Stimulated activated CD4-positive, alpha-beta T cell treated with anti-CD3 and anti-CD28 coated beads, TNF-alpha, amount 100 ng/mL, for 4 hours (primary cell): ENCODE measurements around the gene PDIA2.
"Not testable (repeated sequence)": the region's sequence is repeated elsewhere in the genome, so short reads cannot be mapped to it uniquely, and the experiment has no call there.

ENCODE experiments used
- DNase-seq, 3 experiments: peaks; one replicate each; pipeline ENCODE4 v3.0.0-alpha.2; 2020; ENCODE audit warnings: low read depth in 3 of 3

PDIA2 gene

GRCh38 chr16:263182-263774, 19.7 kb upstream of the PDIA2 start:
- DNase-seq, result no peak

DNA sequence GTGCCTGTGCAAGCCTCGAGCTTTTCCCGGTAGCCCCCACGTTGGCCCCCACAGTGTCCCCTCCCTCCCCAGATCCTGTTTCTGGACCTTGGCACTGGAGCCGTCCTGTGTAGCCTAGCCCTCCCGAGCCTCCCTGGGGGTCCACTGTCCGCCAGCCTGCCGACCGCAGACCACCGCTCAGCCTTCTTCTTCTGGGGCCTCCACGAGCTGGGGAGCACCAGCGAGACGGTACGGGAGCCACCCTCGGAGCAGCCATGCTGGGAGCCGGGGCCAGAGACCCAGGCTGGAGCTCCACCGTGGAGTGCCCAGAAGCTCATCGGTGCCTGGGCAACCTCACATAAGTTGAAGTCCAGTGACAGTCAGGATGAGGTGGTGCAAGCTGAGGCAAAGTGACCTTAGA, 19.0 kb upstream of the PDIA2 start:
- DNase-seq, result no peak

DNA sequence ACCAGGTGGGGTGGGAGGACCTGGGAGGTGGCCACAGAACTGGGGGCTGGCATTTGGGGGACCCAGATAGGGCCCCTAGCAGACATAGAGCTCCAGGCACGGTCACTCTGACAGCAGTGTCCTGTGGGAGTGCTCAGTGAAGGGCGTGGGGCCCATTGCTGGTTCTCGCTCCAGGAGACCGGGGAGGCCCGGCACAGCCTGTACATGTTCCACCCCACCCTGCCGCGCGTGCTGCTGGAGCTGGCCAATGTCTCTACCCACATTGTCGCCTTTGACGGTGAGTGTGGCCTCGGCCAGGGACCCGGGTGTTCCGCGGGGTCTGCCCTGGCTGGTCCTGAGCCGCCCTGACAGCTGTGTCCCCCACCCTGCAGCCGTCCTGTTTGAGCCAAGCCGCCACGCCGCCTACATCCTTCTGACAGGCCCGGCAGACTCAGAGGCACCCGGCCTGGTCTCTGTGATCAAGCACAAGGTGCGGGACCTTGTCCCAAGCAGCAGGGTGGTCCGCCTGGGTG, 18.5 kb upstream of the PDIA2 start:
- DNase-seq, result no peak

DNA sequence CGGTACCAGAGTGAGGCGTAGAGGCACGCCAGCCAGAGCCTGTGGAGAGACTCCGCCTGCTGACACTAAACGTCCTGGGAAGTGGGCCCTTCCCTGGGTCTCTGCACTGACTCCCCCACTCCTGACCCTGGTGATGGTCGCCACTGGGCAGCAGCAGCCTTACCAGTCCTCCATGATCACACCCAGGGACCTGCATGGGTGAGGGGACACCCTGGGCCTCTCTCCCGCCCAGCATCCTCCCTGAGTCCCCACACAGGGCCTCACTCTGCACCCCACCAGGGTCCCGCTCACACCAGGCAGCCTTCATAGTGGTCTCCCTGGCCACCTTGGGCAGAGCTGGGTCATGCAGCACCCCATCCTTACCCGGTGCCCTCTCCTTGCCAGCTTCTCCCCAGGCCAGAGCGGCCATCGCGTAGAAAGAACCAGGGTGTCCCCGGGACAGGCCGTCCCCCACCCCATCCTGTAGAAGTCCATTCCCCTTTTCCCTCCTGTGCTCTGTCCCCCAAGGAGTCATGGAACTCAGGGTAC, 17.9 kb upstream of the PDIA2 start:
- no peak for DNase-seq

DNA sequence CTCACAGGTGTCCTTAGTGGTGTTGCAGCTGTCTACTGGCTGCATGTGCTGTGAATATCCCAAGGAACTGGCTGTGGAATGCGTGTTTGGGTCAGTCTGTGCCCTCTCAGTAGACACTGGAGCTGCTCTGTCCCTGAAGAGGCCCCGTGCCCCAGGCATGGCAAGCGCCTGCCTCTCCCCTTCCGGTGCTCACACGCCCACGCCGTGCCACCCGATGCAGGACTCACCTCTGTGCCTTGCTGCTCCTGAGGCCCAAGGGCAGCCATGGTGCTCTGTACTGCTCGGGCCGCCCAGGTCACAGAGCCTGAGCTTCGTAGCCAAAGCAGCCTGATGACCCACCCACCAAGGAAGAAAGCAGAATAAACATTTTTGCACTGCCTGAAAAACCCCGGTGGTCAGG, 17.3 kb upstream of the PDIA2 start:
- no peak for DNase-seq

- DNase-seq, result no peak
Measured at GRCh38 chr16:266258-267164, 16.5 kb upstream of the PDIA2 start.

DNA sequence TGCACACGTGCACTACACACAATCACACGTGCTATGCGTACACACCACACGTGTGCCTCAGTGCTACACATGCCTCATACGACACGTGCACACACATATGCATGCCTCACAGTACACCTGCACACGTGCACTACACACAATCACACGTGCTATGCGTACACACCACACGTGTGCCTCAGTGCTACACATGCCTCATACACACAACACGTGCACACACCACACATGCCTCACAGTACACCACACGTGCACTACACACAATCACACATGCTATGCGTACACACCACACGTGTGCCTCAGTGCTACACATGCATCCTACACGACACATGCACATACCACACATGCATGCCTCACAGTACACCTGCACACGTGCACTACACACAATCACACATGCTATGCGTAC, 15.4 kb upstream of the PDIA2 start:
- DNase-seq, result not testable (repeated sequence)

DNA sequence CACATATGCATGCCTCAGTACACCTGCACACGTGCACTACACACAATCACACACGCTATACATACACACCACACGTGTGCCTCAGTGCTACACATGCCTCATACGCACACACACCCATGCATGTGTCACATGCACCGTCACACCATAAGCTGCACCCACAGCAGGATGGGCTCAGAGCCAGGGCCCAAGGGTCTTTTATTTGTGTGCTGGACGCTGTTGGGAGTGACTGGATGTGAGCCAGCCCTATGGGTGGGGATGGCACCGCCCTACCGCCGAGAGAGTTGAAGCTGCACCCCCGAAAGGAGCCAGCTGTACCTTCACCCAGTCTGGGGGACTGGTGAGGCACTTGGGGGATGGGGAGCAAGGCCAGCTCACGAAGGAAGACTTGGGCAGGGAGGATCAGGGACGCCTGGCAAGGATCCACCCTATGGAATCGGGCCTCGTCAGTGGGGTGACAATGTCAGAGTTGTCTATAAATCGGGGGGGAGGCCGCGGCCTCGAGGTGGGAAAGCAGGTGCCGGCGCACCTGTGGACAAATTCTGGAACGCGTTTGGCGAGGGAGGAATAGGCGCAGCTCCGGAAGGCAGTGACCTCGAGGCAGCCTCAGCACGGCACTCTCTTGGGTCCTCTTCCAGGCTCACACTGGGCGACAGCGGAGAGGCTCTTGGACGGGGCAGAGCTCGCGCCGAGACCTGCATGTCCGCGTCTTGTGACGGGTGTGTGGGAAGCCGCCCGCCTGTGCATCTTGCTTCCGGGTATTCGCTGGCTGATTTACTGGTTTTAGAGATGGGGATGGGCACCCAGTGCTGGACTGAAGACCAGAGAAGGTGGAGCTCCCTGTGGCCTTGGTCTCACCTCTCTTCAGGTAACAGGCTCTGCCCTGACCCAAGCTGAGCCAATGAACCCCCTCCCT, 14.6 kb upstream of the PDIA2 start:
- DNase-seq, result no peak

DNA sequence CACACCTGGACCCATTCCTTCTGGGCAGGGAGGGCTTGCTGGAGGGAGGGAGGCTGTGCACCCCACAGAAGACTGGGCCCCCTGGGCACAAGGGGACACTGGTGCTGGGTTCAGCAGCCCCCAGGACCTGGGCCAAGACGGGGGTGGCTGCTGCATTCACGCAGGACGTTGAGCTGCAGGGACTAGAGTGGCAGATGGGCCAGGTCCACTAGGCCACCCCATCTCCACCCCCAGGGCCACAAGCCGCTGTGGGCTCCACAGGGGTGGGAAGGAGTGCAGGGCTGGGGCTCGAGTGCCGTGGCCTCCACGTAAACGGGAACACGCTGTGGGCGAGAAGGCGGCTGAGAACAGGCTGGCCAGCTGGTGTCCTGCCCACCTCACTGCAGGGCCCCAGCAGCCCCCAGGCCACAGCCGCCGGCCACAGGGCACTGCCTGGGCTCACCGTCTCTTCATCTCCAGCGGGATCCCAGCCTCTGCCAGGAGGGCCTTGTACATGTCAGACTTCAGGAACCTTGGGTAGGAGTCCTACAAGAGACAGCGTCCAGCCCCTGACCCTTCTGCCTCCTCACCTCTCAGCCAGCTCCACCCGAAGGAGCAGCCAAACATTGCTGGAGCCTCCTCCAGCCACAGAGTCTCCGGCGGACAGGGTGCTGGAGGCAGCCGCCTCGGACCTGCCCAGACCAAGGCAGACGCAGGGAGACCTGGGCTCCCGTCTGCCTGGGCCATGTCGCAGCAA, 13.7 kb upstream of the PDIA2 start:
- DNase-seq, result no peak

DNA sequence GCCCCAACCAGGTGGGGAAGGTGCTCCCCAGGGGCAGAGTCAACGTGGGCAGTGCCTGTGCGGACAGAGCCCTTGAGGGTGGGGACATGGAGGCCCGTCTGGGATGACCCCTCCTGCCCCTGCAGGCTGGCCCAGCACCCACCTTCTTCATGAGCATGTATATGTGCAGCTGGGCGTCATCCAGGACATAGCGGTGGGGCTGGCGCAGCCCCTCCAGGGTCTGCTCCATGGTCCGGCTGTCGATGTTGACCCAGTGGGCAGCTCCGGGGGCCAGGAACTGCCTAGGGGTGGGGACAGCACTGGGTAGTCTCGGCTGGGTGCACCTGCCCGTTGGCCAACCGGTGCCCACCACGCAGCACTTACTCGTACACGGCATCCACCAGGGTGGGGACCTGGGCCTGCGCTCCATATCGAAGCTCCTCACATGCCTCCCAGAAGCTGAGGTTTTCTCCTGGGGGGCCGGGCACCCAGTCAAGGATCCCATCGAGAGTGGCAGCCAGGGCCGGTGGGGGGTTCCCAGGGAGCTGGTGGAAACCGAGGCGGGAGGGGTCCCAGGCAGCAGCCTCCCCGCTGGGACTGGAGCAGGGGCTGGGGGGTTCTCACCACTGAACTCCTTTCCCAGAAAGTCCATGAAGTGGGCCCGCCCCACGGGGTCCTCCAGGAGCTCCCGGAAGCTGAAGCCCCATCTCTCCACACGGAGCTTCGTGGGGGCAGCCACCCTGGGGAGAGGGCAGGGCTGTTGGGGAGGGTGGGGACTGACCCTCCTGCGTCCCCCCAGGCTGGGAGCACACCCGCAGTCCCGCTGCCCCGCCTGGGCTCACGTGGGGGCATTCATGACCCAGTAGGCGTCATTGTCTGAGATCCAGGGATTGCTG, 12.3 kb upstream of the PDIA2 start:
- no peak for DNase-seq

DNA sequence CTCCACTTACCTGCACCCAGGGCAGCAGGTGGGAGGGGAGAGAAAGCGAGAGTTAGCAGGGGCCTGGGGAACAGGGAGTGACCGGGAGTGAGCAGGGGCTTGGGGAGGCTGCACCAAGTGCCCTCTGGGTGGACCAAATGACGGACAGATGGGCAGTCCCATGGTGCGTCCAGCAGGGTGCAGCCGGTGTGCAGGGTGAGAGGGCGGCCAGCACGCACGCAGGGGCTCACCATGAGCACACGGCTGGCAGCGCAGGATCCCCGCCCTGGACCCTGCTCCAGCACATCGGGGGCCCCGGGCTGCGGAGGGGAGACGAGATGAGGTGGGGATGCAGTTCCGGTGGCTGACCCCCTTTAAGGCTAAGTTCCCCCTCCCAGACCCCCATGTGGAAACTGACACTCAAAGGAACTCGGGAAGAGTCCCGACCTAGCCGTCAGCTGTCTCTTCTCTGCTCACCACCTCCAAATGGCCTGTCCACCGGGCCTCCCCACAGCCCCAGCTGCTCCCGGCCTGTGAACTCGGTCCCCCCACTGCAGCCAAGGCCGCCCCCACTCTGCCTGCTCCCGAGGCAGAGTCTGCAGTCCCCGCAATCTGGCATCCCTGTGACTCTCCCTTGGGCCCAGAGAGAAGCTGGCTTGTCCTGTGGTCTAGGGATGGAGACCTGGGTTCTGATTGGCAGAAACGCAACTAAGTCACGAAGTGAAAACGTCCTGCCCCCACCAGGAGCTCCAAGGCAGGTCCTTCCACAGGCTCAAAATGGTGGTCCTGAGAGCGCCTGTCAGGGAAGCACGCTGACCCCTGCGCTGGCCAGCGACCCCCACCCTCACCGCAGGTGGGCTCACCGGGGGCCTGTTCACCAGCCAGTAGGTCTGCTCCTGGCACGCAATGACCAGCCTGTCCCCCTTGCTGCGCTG, 10.1 kb upstream of the PDIA2 start:
- no peak for DNase-seq

- no peak for DNase-seq
Measured at GRCh38 chr16:273547-274421, 9.2 kb upstream of the PDIA2 start.

- no peak for DNase-seq
Measured at GRCh38 chr16:275041-275641, 7.8 kb upstream of the PDIA2 start.

DNA sequence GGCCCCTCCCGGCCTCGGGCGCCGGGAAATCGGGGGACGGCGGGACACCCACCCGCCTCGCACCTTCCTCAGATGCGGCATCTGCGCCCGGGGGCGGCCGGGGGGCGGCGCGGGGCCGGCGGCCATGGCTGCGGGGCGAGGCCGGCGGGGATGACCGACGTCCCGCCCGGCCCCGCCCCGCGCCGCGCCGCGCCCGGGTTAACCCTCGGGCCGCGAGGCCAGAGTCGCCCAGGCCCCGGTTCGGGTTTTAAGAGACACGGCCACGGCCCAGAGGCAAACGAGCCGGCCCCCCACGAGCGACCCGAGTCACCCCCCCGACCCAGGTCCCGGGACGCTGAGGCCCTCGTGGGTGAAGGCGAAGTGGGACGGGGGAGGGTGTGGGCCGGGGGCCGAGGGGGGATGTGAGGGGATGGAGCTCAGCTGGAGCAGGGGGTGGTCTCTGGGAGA, 7.2 kb upstream of the PDIA2 start, which contains the start of gene RGS11:
RGS11 (minus strand) TSS at position 159 of the 447 bp plus-strand sequence; CDS start at position 126, 33 bp downstream.
- no peak for DNase-seq

DNA sequence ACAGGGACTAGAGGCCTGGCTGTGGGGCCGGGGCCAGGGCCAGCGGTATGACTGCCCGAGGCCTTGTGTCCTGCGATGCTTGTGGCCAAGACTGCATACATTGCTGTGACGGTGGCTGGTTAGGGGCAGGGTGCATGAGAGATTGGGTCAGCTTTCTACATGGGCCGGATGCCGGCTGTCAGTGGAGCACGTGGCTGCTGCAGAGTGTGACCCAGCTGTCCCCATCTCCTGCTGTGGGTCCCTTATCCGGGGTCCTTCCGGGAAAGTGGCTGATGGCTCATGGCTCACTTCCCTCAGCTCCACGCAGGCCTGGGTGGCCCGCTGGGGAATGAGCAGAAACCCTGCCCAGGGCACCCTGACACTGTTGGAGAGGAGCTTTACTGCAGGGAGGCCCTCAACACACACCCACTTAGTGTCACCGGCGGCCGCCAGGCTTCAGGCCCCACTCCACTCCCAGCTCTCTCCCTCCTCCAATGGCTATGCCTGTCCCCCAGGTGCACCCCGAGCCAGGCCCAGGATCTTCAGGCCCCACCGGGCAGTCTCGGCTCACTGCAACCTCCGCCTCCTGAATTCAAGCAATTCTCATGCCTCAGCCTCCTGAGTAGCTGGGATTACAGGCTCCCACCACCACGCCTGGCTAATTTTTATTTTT, 6.4 kb upstream of the PDIA2 start:
- no peak for DNase-seq

GRCh38 chr16:278863-279366, 4.0 kb upstream of the PDIA2 start:
- no peak for DNase-seq

- DNase-seq, result no peak
Measured at GRCh38 chr16:279531-279930, 3.4 kb upstream of the PDIA2 start.
